Activated CD8-positive, alpha-beta memory T cell treated with anti-CD3 and anti-CD28 coated beads for 4 hours (primary cell): ENCODE data around the gene POLA2.
"Not testable (repeated sequence)": the region's sequence is repeated elsewhere in the genome, so short reads cannot be mapped to it uniquely, and the experiment has no call there.

Source experiments
- DNase-seq, 2 donors: peaks; one replicate each; pipeline ENCODE4 v3.0.0-alpha.2; 2020; ENCODE audit warnings: low read depth in 2 of 2

The POLA2 gene

GRCh38 chr11:65308281-65308891 lies 46.6 kb downstream of the POLA2 start:
- no peak for DNase-seq

GRCh38 chr11:65309006-65309405 lies 47.2 kb downstream of the POLA2 start:
- no peak for DNase-seq

- no peak for DNase-seq
Observed at GRCh38 chr11:65310215-65310614, 48.5 kb downstream of the POLA2 start.

- no peak for DNase-seq
Observed at GRCh38 chr11:65310736-65311135, 49.0 kb downstream of the POLA2 start.

GRCh38 chr11:65311170-65311678 lies 49.5 kb downstream of the POLA2 start:
- no peak for DNase-seq

- DNase-seq = peak; percentile 48 to 57
Observed at GRCh38 chr11:65314501-65315203, 52.9 kb downstream of the POLA2 start, which contains the start of gene CDC42EP2. Gene CDC42EP2, plus strand, starts transcription at chr11:65314866. Its CDS starts 6,033 bp downstream, at chr11:65320899.

- peak; percentile 63 to 66 for DNase-seq
Observed at GRCh38 chr11:65315204-65315865, 53.6 kb downstream of the POLA2 start.

- no peak for DNase-seq
Observed at GRCh38 chr11:65315866-65316226, 54.1 kb downstream of the POLA2 start.

- no peak for DNase-seq
Observed at GRCh38 chr11:65316227-65317024, 54.7 kb downstream of the POLA2 start.

- no peak for DNase-seq
Observed at GRCh38 chr11:65317025-65317786, 55.4 kb downstream of the POLA2 start.

- DNase-seq = no peak
Observed at GRCh38 chr11:65320386-65321075, 58.8 kb downstream of the POLA2 start.

- no peak for DNase-seq
Observed at GRCh38 chr11:65321076-65321475, 59.3 kb downstream of the POLA2 start.

- DNase-seq = no peak
Observed at GRCh38 chr11:65321828-65322485, 60.2 kb downstream of the POLA2 start.

GRCh38 chr11:65323813-65324212 lies 62.1 kb downstream of the POLA2 start:
- DNase-seq = no peak

- no peak for DNase-seq
Observed at GRCh38 chr11:65325435-65325834, 63.7 kb downstream of the POLA2 start.

- no peak for DNase-seq
Observed at GRCh38 chr11:65327021-65327420, 65.3 kb downstream of the POLA2 start.

GRCh38 chr11:65329478-65329877 lies 67.7 kb downstream of the POLA2 start:
- no peak for DNase-seq

GRCh38 chr11:65329944-65330403 lies 68.2 kb downstream of the POLA2 start:
- peak; percentile 68 to 69 for DNase-seq

GRCh38 chr11:65330544-65330943 lies 68.8 kb downstream of the POLA2 start:
- DNase-seq = no peak

- DNase-seq = not testable (repeated sequence)
Observed at GRCh38 chr11:65332591-65332990, 70.8 kb downstream of the POLA2 start.
